GM13977 (cell line): ENCODE results near the gene HPCAL1.

ENCODE experiments used
- DNase-seq: peaks from one replicate; pipeline ENCODE4 v3.0.0; 2012; ENCODE audit warnings: low spot score
- in situ Hi-C: fragments of 300-500 bp; cut with MboI; formaldehyde crosslinking; loops from one replicate; pipeline ENCODE4 v1.12.0; 2022; ENCODE audit warnings: low sequenced_read_pairs, low pct_unique_long_range_greater_than_20kb, mixed read lengths, inconsistent platforms; ENCODE audit not compliant: unreplicated experiment
- TF ChIP-seq, protein P1 (sequence below): IDR thresholded peaks from 2 replicates; pipeline ENCODE4 v1.5.1; 2012; ENCODE audit warnings: mild to moderate bottlenecking, control low read depth; ENCODE audit not compliant: insufficient read depth; ENCODE audit errors: extremely low read depth, missing control alignments

Gene HPCAL1

DNA sequence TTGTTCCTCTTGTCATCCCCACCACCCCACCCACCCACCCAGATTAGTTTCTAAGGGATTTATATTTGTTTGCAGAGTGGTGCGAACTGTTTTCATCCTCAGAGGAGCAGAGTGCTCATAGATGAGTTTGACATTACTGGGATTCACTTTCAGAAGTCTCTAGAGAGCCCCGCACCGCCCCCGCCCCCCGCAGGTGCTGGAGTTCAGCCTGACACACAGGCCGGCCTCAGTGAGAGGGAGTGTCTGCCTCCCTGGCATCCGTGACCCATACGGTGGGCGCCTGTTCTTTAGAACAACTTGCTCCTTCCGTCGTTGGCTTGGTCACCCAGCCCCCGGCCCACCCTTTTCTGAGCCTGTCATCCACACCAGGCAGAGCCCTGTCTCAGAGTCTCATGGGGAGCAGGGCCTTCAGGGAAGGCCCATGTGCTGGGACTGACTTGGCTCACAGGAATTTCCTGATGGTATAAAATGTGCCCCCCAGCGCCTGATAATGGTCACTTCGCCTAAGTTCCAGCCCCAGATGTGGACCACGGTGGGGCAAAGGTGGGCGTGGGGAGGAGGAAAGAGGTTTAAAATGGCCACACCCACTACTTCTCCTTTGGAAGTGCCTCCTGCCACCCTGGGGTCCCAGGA, 44.3 kb downstream of the HPCAL1 start:
- in situ Hi-C loops = no loop called here
- TF ChIP-seq, protein P1, sequence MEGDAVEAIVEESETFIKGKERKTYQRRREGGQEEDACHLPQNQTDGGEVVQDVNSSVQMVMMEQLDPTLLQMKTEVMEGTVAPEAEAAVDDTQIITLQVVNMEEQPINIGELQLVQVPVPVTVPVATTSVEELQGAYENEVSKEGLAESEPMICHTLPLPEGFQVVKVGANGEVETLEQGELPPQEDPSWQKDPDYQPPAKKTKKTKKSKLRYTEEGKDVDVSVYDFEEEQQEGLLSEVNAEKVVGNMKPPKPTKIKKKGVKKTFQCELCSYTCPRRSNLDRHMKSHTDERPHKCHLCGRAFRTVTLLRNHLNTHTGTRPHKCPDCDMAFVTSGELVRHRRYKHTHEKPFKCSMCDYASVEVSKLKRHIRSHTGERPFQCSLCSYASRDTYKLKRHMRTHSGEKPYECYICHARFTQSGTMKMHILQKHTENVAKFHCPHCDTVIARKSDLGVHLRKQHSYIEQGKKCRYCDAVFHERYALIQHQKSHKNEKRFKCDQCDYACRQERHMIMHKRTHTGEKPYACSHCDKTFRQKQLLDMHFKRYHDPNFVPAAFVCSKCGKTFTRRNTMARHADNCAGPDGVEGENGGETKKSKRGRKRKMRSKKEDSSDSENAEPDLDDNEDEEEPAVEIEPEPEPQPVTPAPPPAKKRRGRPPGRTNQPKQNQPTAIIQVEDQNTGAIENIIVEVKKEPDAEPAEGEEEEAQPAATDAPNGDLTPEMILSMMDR = no peak
- DNase-seq = no peak

DNA sequence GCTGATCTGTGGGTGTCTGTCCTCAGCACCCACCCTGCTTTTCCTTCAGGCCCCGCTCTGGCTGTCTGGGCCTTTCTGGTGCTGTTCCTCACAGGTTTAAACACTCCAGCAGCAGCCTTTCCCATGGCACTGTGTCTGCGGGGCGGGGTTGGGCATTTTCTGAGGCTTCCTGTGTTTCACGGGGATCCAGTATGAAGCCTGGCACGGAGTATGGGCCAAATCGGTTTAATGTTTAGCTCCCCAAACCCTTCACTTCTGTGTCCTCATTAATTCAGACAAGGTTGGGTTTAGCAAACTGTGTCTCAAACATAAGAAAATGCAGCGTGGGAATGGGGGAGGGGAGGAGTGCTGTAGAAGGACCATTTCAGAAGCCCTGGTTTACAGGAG, 44.9 kb downstream of the HPCAL1 start:
- TF ChIP-seq, protein P1 = no peak
- DNase-seq = no peak
- in situ Hi-C loops = no loop called here

DNA sequence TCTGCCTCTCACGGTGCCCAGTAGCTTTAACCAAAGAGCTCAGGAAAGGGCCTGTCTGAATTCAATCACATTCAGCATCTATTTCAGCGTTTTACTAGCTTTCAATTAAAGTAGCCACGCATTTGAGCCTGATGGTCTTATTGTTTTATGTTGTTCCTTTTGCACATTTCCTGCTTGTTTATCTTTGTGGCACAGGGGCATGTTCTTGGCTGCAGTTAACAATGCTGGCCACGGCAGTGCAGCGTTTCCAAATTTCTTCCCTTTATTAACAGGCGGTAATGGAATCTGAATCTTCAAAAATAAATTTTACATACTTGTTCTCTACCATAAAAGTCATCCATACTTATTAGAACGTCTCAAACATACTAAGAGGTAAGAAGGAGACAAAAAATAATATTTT, 46.2 kb downstream of the HPCAL1 start:
- in situ Hi-C loops = no loop called here
- TF ChIP-seq, protein P1 = no peak
- no peak for DNase-seq

DNA sequence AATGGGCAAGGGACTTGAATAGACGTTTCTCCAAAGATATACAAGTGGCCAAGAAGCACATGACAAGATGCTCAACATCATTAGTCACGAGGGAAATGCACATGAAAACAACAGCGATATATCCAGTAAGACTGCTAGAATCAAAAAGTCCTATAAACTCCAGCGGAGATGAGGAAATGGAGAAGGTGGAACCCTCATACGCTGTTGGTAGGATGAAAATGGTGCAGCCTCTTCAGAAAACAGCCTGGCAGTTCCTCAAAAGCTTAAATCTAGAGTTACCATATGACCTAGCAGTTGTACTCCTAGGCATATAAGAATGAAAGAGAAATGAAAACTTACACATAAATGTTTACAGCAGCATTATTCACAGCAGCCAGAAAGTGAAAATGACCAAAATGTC, 48.1 kb downstream of the HPCAL1 start:
- TF ChIP-seq, protein P1 = no peak
- in situ Hi-C loops = no loop called here
- DNase-seq = no peak

DNA sequence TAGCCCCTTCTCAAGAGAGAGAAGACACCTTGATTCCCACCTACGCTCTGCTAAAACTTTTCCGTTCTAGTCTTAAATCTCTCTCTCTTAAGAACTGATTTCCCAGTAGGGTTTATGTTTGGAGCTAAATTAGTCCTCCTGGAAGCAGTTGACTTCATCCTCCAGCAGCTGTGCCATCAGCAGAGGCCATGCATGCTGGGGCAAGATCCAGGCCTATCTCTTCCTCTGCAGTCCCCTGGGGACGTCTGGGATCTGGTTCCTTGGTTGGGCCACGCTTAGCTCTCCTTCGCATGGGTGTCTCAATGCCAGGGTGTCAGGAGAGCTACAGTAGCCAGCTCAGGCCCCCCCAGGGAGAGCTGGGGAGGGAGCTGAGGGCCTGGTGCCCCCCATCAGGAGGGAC, 49.7 kb downstream of the HPCAL1 start:
- no peak for DNase-seq
- in situ Hi-C loops = no loop called here
- TF ChIP-seq, protein P1 = no peak

DNA sequence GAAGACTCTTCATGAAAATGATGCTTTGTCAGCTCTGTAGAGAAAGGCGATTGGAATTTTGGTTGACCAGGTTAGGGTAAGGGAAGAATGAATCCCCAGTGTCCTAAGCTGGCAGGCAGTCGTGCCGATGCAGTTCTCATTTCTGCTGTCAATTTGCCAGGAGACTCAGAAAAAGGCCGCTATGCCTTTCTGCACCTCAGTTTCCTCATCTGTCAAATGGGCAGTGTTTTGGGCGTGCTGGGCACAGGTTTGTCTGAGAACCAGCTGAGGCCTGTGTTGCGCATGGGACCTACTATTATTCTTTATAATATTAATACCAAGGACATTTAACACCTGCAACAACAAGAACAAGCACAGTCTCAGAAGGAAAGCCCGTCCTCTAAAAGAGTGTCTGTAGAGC, 50.3 kb downstream of the HPCAL1 start:
- DNase-seq = no peak
- in situ Hi-C loops = no loop called here
- TF ChIP-seq, protein P1 = no peak
